H1 (cell line): ENCODE results near the gene MEF2C. TPM values are rescaled to one million over a fixed set of nuclear protein-coding genes. Genes with fewer than 3 reads are reported as not detected.

Source experiments
- CTCF ChIA-PET: fragments of 300-600 bp; sonication (Branson Sonifier 250); formaldehyde crosslinking; loops from one replicate; lab custom pipeline; 2021; ENCODE audit not compliant: partially characterized antibody; lab: Charles Lee
- POLR2A ChIA-PET: fragments of 300-600 bp; sonication (Branson Sonifier 250); formaldehyde crosslinking; loops from one replicate; lab custom pipeline; 2021; ENCODE audit warnings: inconsistent platforms; ENCODE audit not compliant: partially characterized antibody; lab: Charles Lee
- DNase-seq, 2 experiments: peaks; one replicate each; pipeline versions ENCODE4 v3.0.0 to v3.0.0-alpha.2; 2010 to 2022; ENCODE audit warnings: low spot score in 2 of 2, low read depth in 1 of 2, mixed read lengths in 1 of 2
- FAIRE-seq: peaks from 2 replicates; lab custom pipeline; 2011; peaks lifted over from hg19 to GRCh38; lab: Jason Lieb, UNC
- H2AFZ ChIP-seq: 2 replicates; pipeline ENCODE4 v1.8.1; 2012; ENCODE audit warnings: low read length, inconsistent platforms
- H2AK5ac ChIP-seq: 2 replicates; pipeline ENCODE4 v1.6.1; 2013; ENCODE audit warnings: low read depth, low read length
- H2BK120ac ChIP-seq: replicated peaks from 2 replicates; pipeline ENCODE3; 2013; ENCODE audit warnings: low read depth, low read length, inconsistent platforms
- H2BK12ac ChIP-seq: 2 replicates; pipeline ENCODE4 v1.6.1; 2013; ENCODE audit warnings: low read depth, low read length
- H2BK15ac ChIP-seq: 2 replicates; pipeline ENCODE4 v1.6.1; 2013; ENCODE audit warnings: low read length
- H2BK20ac ChIP-seq: 2 replicates; pipeline ENCODE4 v1.6.1; 2013; ENCODE audit warnings: low read length
- H2BK5ac ChIP-seq: 2 replicates; pipeline ENCODE4 v1.6.1; 2013; ENCODE audit warnings: low read depth, low read length
- H3K14ac ChIP-seq: 2 replicates; pipeline ENCODE4 v1.6.1; 2013; ENCODE audit warnings: inconsistent platforms; ENCODE audit not compliant: insufficient read length
- H3K18ac ChIP-seq: 2 replicates; pipeline ENCODE4 v1.6.1; 2013; ENCODE audit warnings: low read length; ENCODE audit errors: extremely low read depth
- H3K23ac ChIP-seq: 2 replicates; pipeline ENCODE4 v1.6.1; 2013; ENCODE audit warnings: inconsistent platforms; ENCODE audit not compliant: insufficient read length
- H3K23me2 ChIP-seq: 2 replicates; pipeline ENCODE4 v1.6.1; 2013; ENCODE audit warnings: low read depth, low read length
- H3K27ac ChIP-seq: 2 replicates; pipeline ENCODE4 v1.6.1; 2011; ENCODE audit warnings: low read depth, low read length, inconsistent platforms
- H3K27me3 ChIP-seq, 4 experiments: replicated peaks in 1 of 4; 1 replicate in 1 of 4; 2 replicates in 3 of 4; pipeline versions ENCODE4 v1.6.1 to v1.8.1; 2011 to 2013; ENCODE audit warnings: low read length in 3 of 4, mild to moderate bottlenecking in 3 of 4, inconsistent platforms in 2 of 4, mixed read lengths in 2 of 4, moderate library complexity in 1 of 4; ENCODE audit not compliant: control insufficient read depth in 3 of 4, insufficient read depth in 3 of 4; ENCODE audit errors: extremely low read depth in 1 of 4
- H3K36me3 ChIP-seq, 4 experiments: 2 replicates each; pipeline versions ENCODE4 v1.6.1 to v1.8.1; 2011 to 2013; ENCODE audit warnings: mild to moderate bottlenecking in 4 of 4, low read length in 3 of 4, moderate library complexity in 2 of 4, control low read depth in 1 of 4, inconsistent platforms in 1 of 4; ENCODE audit not compliant: insufficient read depth in 4 of 4, control insufficient read depth in 2 of 4
- H3K4ac ChIP-seq: replicated peaks from 2 replicates; pipeline ENCODE3; 2013; ENCODE audit warnings: low read length, low read depth, mixed read lengths, inconsistent platforms; ENCODE audit not compliant: insufficient read length
- H3K4me1 ChIP-seq, 4 experiments: replicated peaks in 1 of 4; 1 replicate in 1 of 4; 2 replicates in 3 of 4; pipeline versions ENCODE4 v1.6.1 to v1.8.1; 2011 to 2013; ENCODE audit warnings: low read length in 3 of 4, inconsistent platforms in 2 of 4, mixed read lengths in 1 of 4; ENCODE audit not compliant: insufficient read depth in 4 of 4, control insufficient read depth in 3 of 4
- H3K4me2 ChIP-seq, 2 experiments: 2 replicates each; pipeline versions ENCODE4 v1.6.1 to v1.8.1; 2011 to 2013; ENCODE audit warnings: low read depth in 2 of 2, low read length in 2 of 2, control low read depth in 1 of 2, inconsistent platforms in 1 of 2, mild to moderate bottlenecking in 1 of 2; ENCODE audit not compliant: insufficient read depth in 1 of 2
- H3K4me3 ChIP-seq, 4 experiments: fragments of 200-600, 300-600 bp in 1 of 4; sonication (generic), shearing (Covaris generic), sonication (Bioruptor Twin) in 1 of 4; 2 replicates each; pipeline versions ENCODE4 v1.5.1 to v1.8.1; 2011 to 2016; ENCODE audit warnings: low read length in 4 of 4, low read depth in 3 of 4, control low read depth in 2 of 4, inconsistent platforms in 2 of 4, mild to moderate bottlenecking in 2 of 4, mixed read lengths in 1 of 4, moderate library complexity in 1 of 4; ENCODE audit not compliant: insufficient read depth in 2 of 4; ENCODE audit errors: extremely low read depth in 1 of 4
- H3K56ac ChIP-seq: replicated peaks from 2 replicates; pipeline ENCODE3; 2013; ENCODE audit warnings: low read depth, mild to moderate bottlenecking, mixed read lengths, low read length, inconsistent platforms; ENCODE audit not compliant: insufficient read length
- H3K79me1 ChIP-seq: 2 replicates; pipeline ENCODE4 v1.6.1; 2013; ENCODE audit warnings: low read depth, low read length, control low read depth
- H3K79me2 ChIP-seq, 2 experiments: 2 replicates each; pipeline versions ENCODE4 v1.6.1 to v1.8.1; 2012 to 2013; ENCODE audit warnings: low read length in 2 of 2, mild to moderate bottlenecking in 2 of 2, inconsistent platforms in 1 of 2; ENCODE audit not compliant: insufficient read depth in 2 of 2, control insufficient read depth in 1 of 2
- H3K9ac ChIP-seq, 4 experiments: replicated peaks in 1 of 4; 1 replicate in 1 of 4; 2 replicates in 3 of 4; pipeline versions ENCODE4 v1.6.1 to v1.8.1; 2011 to 2013; ENCODE audit warnings: low read depth in 3 of 4, low read length in 3 of 4, control low read depth in 2 of 4, mild to moderate bottlenecking in 2 of 4, moderate library complexity in 2 of 4, inconsistent platforms in 1 of 4; ENCODE audit errors: extremely low read depth in 1 of 4
- H3K9me3 ChIP-seq, 2 experiments: 2 replicates each; pipeline versions ENCODE4 v1.6.1 to v1.8.1; 2012 to 2013; ENCODE audit warnings: mild to moderate bottlenecking in 2 of 2, moderate library complexity in 2 of 2, control low read depth in 1 of 2, inconsistent platforms in 1 of 2, low read depth in 1 of 2, low read length in 1 of 2, mixed read lengths in 1 of 2; ENCODE audit not compliant: insufficient read depth in 2 of 2
- H4K20me1 ChIP-seq, 2 experiments: replicated peaks in 1 of 2; 2 replicates each; pipeline versions ENCODE3 to v1.8.1; 2011 to 2013; ENCODE audit warnings: inconsistent platforms in 2 of 2, low read length in 2 of 2, mild to moderate bottlenecking in 1 of 2; ENCODE audit not compliant: insufficient read depth in 2 of 2, control insufficient read depth in 1 of 2
- H4K5ac ChIP-seq: 2 replicates; pipeline ENCODE4 v1.6.1; 2013; ENCODE audit warnings: low read length, low read depth, mixed read lengths, inconsistent platforms; ENCODE audit not compliant: insufficient read length
- H4K8ac ChIP-seq: 2 replicates; pipeline ENCODE4 v1.8.0; 2013; ENCODE audit warnings: mild to moderate bottlenecking, moderate library complexity, low read length, inconsistent platforms; ENCODE audit not compliant: insufficient read depth; ENCODE audit errors: extremely low read depth
- H4K91ac ChIP-seq: replicated peaks from 2 replicates; pipeline ENCODE3; 2013; ENCODE audit warnings: low read length, mixed read lengths, inconsistent platforms; ENCODE audit not compliant: insufficient read length
- HDAC2 ChIP-seq, 2 experiments: fragments of 300-600 bp in 1 of 2; sonication (generic) in 1 of 2; IDR thresholded peaks; 2 replicates each; pipeline ENCODE4 v1.6.1; 2011 to 2012; ENCODE audit warnings: low read depth in 2 of 2, low read length in 2 of 2, mild to moderate bottlenecking in 2 of 2, moderate library complexity in 2 of 2, borderline replicate concordance in 1 of 2, inconsistent platforms in 1 of 2
- WGBS, 2 experiments: shearing (Covaris generic) in 1 of 2; methylation state at CpG; one replicate each; pipeline versions ENCODE4 v1.1.6 to v1.1.7; 2013 to 2015; ENCODE audit warnings: low lambda C conversion rate in 2 of 2, mixed read lengths in 2 of 2, inconsistent platforms in 1 of 2, low coverage in 1 of 2, missing lambda C conversion rate in 1 of 2; ENCODE audit not compliant: insufficient replicate concordance in 2 of 2, insufficient coverage in 1 of 2, insufficient read length in 1 of 2; ENCODE audit errors: extremely low coverage in 1 of 2, missing lambda C conversion rate in 1 of 2; 5-methylcytosine and 5-hydroxymethylcytosine counted together
- polyA plus RNA-seq, 7 experiments: library from polyadenylated mRNA; depleted of rRNA in 3 of 7; stranded (reverse) in 5 of 7; unstranded in 2 of 7; fragments of >200 nt in 5 of 7; fragments of 200-250 nt in 2 of 7; gene quantifications; 1 replicate in 5 of 7; 2 replicates in 1 of 7; 4 replicates in 1 of 7; pipeline versions ENCODE4 v1.2.1 to v1.2.3, GENCODE V29; 2011 to 2013; ENCODE audit warnings: missing spikeins in 2 of 7, mixed read lengths in 2 of 7
- total RNA-seq: library from RNA; stranded (reverse); fragmentation: NEBNext Ultra II Directional; extraction: Animal tissue kit (Norgen Biotek cat#: 25700); gene quantifications from 2 replicates; pipeline ENCODE4 v1.2.1, GENCODE V29; 2021
- TF ChIP-seq, protein P1 (sequence below): IDR thresholded peaks from 2 replicates; pipeline ENCODE4 v1.6.1; 2011; ENCODE audit warnings: low read depth, mild to moderate bottlenecking, low read length; ENCODE audit not compliant: insufficient read depth

Gene MEF2C
- total and polyA plus RNA-seq, 2 of the 8 experiments (the other 6 are each of a cell fraction or from before 2014, with no cell fraction given): 0.59 to 0.99 TPM

DNA sequence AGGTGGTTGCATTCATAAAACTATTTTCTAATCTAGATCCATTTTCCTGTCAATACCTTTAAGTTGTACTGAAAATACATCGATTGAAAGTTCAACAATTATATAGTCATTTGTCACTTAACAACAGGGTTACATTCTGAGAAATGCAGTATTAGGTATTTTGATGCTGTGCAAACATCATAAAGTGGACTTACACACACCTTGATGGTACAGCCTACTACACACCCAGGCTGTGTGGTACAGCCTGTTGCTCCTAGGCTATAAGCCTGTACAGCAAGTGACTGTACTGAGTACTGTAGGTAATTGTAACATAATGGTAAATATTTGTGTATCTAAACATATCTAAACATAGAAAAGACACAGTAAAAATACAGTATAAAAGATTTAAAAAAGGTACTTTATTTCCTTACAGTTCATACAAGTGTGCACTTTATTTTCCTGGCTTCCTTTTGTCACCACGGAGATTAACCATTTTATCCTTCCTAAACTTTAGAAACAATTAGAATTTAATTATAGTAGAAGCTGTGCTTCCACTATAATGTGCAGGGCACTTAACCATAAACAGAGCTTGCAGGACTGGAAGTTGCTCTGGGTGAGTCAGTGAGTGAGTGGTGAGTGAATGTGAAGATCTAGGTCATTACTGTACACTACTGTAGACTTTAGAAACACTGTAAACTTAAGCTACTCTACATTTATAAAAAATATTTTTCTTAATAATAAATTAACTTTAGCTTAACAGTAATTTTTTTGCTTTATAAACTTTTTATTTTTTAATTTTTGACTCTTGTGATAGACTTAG lies 42.9 kb upstream of the MEF2C start:
- Histone ChIP-seq H2BK12ac (no peak overlapping the region), H2BK5ac (no peak overlapping the region), H3K4me3 (no peak overlapping the region), H3K14ac (no peak overlapping the region), H3K56ac (no peak overlapping the region), H3K4me2 (no peak overlapping the region), H2AK5ac (no peak overlapping the region), H3K79me2 (no peaks in the 10 kb centered on the region), H3K4ac (no peak overlapping the region), H3K4me1 (no peaks in the 10 kb centered on the region), H2BK120ac (no peak overlapping the region), H3K79me1 (no peaks in the 10 kb centered on the region), H3K27me3 (no peaks in the 10 kb centered on the region), H2AFZ (no peak overlapping the region), H3K9me3 (no peaks in the 10 kb centered on the region), H2BK15ac (no peak overlapping the region), H3K36me3 (no peaks in the 10 kb centered on the region), H3K18ac (no peak overlapping the region), H2BK20ac (no peak overlapping the region), H4K5ac (no peak overlapping the region), H4K20me1 (no peaks in the 10 kb centered on the region), H4K8ac (no peak overlapping the region), H4K91ac (no peak overlapping the region), H3K23me2 (no peaks in the 10 kb centered on the region), H3K9ac (no peak overlapping the region), H3K23ac (no peak overlapping the region), H3K27ac (no peak overlapping the region)
- TF ChIP-seq HDAC2 (IDR thresholded peaks at IDR 0.05; ENCODE audit: borderline replicate concordance in 1 of 2, low read depth in 2 of 2, low read length in 2 of 2): no peak
- TF ChIP-seq, protein P1, sequence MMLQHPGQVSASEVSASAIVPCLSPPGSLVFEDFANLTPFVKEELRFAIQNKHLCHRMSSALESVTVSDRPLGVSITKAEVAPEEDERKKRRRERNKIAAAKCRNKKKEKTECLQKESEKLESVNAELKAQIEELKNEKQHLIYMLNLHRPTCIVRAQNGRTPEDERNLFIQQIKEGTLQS: no peak
- no peak for FAIRE-seq
- 80% methylated on average over 2 of the region's 2 CpGs; no CpG with 5 or more reads in 1 of the 2 experiments for WGBS, 2 experiments
- ChIA-PET CTCF (interaction anchor here (1.0 to 2.7 kb wide), 2 partner anchors 9 to 196 kb away, joined by 3 to 9 read pairs; no protein-coding TSS in a partner anchor), POLR2A (no interaction called here)
- DNase-seq: no peak
